ENCODE data around the gene ZBED3. TPM values are rescaled to one million over a fixed set of nuclear protein-coding genes. Genes with fewer than 3 reads are reported as not detected.

Gene ZBED3
- total RNA-seq, 4 donors from 2014 or later: 5.7 to 33.5 (median 18.4) TPM

- H3K36me3 ChIP-seq: peaks cover 0 to 84% (median 0%) of the 10 kb centered on the region in 3 donors
These were observed 21.8 kb downstream of the ZBED3 start for GRCh38 chr5:77065256-77065655.

DNA sequence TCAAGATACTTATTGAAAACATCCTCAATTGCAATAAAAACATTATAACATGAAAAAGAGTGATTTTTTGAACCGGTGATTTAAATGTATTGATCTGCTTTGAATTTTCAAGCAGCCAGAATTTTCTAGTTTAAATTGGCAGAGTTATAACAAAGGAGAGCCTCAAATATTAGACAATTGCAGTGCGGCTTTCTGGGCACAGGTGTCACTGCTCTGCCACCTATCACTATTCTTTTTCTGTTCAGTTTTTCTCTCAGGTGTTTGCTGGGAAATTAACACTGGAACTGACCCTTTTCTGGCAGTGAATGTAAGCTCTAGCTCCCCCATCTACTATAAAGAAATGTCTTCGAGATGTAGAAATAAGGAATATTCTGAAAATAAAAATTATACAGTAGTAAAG lies 23.0 kb downstream of the ZBED3 start:
- H3K36me3 ChIP-seq: peaks cover 0 to 90% (median 0%) of the 10 kb centered on the region in 3 donors

More at GRCh38 chr5:77065256-77065655, 21.8 kb downstream of the ZBED3 start:
- WGBS, 2 donors: 83% methylated on average over 3 of the region's 3 CpGs
- no peak for TF ChIP-seq POLR2A (IDR thresholded peaks at IDR 0.05)
- TF ChIP-seq, protein P1, sequence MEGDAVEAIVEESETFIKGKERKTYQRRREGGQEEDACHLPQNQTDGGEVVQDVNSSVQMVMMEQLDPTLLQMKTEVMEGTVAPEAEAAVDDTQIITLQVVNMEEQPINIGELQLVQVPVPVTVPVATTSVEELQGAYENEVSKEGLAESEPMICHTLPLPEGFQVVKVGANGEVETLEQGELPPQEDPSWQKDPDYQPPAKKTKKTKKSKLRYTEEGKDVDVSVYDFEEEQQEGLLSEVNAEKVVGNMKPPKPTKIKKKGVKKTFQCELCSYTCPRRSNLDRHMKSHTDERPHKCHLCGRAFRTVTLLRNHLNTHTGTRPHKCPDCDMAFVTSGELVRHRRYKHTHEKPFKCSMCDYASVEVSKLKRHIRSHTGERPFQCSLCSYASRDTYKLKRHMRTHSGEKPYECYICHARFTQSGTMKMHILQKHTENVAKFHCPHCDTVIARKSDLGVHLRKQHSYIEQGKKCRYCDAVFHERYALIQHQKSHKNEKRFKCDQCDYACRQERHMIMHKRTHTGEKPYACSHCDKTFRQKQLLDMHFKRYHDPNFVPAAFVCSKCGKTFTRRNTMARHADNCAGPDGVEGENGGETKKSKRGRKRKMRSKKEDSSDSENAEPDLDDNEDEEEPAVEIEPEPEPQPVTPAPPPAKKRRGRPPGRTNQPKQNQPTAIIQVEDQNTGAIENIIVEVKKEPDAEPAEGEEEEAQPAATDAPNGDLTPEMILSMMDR (IDR thresholded peaks at IDR 0.05): no peak
- TF ChIP-seq EP300 (IDR thresholded peaks at IDR 0.05): peak in 1 of 2 donors; percentile 57
- DNase-seq (ENCODE audit: low spot score in 2 of 2): no peak
- no peaks in the 10 kb centered on the region for H3K9me3 ChIP-seq
- H3K4me1 ChIP-seq: peaks cover 0 to 4% (median 0%) of the 10 kb centered on the region in 4 donors
- peak overlapping the region in 2 of 4 donors; percentile 65 to 78 for H3K27ac ChIP-seq
- H3K27me3 ChIP-seq: no peaks in the 10 kb centered on the region
- no peak overlapping the region for H3K4me3 ChIP-seq

GRCh38 chr5:77046416-77047073 lies 40.5 kb downstream of the ZBED3 start:
- TF ChIP-seq EP300 (IDR thresholded peaks at IDR 0.05) (no peak), POLR2A (IDR thresholded peaks at IDR 0.05) (no peak)
- H3K27me3 ChIP-seq: no peaks in the 10 kb centered on the region
- H3K4me1 ChIP-seq: no peaks in the 10 kb centered on the region
- H3K36me3 ChIP-seq: peaks cover 0 to 61% (median 0%) of the 10 kb centered on the region in 3 donors
- 94 to 98% methylated on average over 1 of the region's 1 CpG for WGBS, 2 donors
- no peak overlapping the region for H3K27ac ChIP-seq
- no peaks in the 10 kb centered on the region for H3K9me3 ChIP-seq
- no peak overlapping the region for H3K4me3 ChIP-seq
- no peak for DNase-seq (ENCODE audit: low spot score in 2 of 2)

More for the DNA sequence above, 23.0 kb downstream of the ZBED3 start:
- no peak for TF ChIP-seq POLR2A (IDR thresholded peaks at IDR 0.05)
- Histone ChIP-seq H3K9me3 (no peaks in the 10 kb centered on the region), H3K27me3 (no peaks in the 10 kb centered on the region), H3K4me3 (no peak overlapping the region), H3K4me1 (peaks cover 0 to 4% (median 0%) of the 10 kb centered on the region in 4 donors), H3K27ac (no peak overlapping the region)
- no peak for DNase-seq (ENCODE audit: low spot score in 2 of 2)
- WGBS, 2 donors: 63 to 90% methylated on average over 3 of the region's 3 CpGs

DNA sequence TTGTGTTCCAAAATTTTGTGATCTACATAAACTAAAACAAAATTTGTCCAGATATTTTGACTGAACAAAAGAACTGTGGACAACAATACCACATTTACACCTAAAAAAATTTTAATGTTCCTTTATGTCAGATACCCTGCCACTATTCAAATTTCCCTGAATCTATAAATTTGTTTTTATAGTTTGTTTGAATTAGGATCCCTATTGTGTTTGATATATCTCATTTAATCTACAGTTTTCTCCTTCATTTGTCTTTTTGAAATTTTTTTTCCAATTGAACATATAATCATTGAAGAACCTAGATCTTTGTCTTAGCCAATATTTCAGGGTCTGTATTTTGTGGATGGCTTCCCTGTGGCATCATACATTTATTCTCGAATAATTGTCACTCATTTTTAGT lies 51.1 kb downstream of the ZBED3 start:
- Histone ChIP-seq H3K27ac (no peak overlapping the region), H3K36me3 (peaks cover 2 to 59% (median 9%) of the 10 kb centered on the region in 3 donors), H3K4me3 (no peak overlapping the region), H3K9me3 (no peaks in the 10 kb centered on the region), H3K4me1 (peaks cover 0 to 28% (median 8%) of the 10 kb centered on the region in 4 donors), H3K27me3 (no peaks in the 10 kb centered on the region)
- DNase-seq (ENCODE audit: low spot score in 2 of 2): no peak
- TF ChIP-seq, protein P1 (IDR thresholded peaks at IDR 0.05): no peak
- no peak for TF ChIP-seq POLR2A (IDR thresholded peaks at IDR 0.05)
- no peak for TF ChIP-seq EP300 (IDR thresholded peaks at IDR 0.05)
- whole genome bisulfite sequencing, 2 donors: 85 to 90% methylated on average over 1 of the region's 1 CpG

GRCh38 chr5:77033338-77033737 lies 53.7 kb downstream of the ZBED3 start:
- 91 to 96% methylated on average over 5 of the region's 5 CpGs for WGBS, 2 donors
- no peaks in the 10 kb centered on the region for H3K27me3 ChIP-seq
- no peak overlapping the region for H3K27ac ChIP-seq
- TF ChIP-seq EP300 (IDR thresholded peaks at IDR 0.05): no peak
- TF ChIP-seq, protein P1 (IDR thresholded peaks at IDR 0.05): no peak
- TF ChIP-seq POLR2A (IDR thresholded peaks at IDR 0.05): no peak
- H3K4me3 ChIP-seq: no peak overlapping the region
- no peaks in the 10 kb centered on the region for H3K9me3 ChIP-seq
- no peak for DNase-seq (ENCODE audit: low spot score in 2 of 2)
- H3K36me3 ChIP-seq: peaks cover 0 to 35% (median 9%) of the 10 kb centered on the region in 3 donors
- peaks cover 0 to 36% (median 18%) of the 10 kb centered on the region in 4 donors for H3K4me1 ChIP-seq

GRCh38 chr5:77032635-77033034 lies 54.5 kb downstream of the ZBED3 start:
- no peak overlapping the region for H3K27ac ChIP-seq
- no peak overlapping the region for H3K4me3 ChIP-seq
- H3K27me3 ChIP-seq: no peaks in the 10 kb centered on the region
- no peaks in the 10 kb centered on the region for H3K9me3 ChIP-seq
- DNase-seq (ENCODE audit: low spot score in 2 of 2): no peak
- peaks cover 0 to 28% (median 3%) of the 10 kb centered on the region in 3 donors for H3K36me3 ChIP-seq
- TF ChIP-seq, protein P1 (IDR thresholded peaks at IDR 0.05): no peak
- no peak for TF ChIP-seq EP300 (IDR thresholded peaks at IDR 0.05)
- no peak for TF ChIP-seq POLR2A (IDR thresholded peaks at IDR 0.05)
- WGBS, 2 donors: 54 to 59% methylated on average over 4 of the region's 4 CpGs
- H3K4me1 ChIP-seq: peaks cover 0 to 36% (median 18%) of the 10 kb centered on the region in 4 donors

Data from tibial nerve (tissue), 4 donors.